ENCODE measurements around the gene TNK2.

The TNK2 gene

GRCh38 chr3:195889870-195890295, 18.5 kb downstream of the TNK2 start:
- in situ Hi-C loops (cut with HindIII; ENCODE audit: low pct_ligation_motif_present, low pct_unique_long_range_greater_than_20kb, low sequenced_read_pairs): no loop called here
- no peak for DNase-seq

DNA sequence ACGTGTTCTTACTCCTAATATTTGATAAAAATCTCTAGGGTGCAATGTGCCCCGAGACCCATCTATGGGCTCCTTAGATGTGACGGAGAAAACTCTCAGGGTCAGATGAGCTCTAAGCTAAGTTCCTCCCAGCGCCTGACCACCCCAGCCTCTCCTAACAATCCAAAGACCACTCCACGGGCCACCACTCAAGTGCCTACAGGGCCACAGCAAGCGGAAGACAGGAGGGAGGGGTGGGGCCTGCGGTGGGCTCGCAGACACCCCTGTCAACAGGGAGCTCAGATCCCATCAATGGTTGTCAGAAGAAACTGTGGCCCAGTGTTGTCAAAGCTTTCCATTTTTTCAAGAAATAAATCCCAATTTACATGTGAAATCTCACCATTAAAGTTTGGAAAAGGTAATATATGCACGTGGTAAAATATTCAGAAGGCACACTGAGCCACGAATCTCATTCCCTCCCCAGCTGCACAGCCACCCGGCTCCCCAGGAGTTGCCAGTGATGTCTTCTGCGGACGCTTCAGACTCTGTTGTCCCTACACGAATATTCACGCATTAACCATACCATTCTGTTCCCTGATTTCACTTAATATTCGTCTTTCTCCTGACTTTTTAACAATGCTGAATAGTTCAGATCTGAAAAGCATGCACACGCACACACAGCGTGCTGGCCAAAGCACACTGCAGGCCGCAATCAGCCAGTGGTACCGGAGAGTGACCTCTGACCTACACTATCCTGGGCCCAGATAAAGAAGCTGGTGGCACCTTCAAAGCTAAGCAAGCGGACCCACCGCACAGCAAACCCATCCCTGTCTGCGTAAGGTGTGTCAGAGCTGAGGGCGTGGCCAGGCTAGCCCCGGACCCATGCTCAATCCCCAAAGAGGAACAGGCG, 19.1 kb downstream of the TNK2 start:
- no peak for DNase-seq
- in situ Hi-C loops (cut with HindIII; ENCODE audit: low pct_ligation_motif_present, low pct_unique_long_range_greater_than_20kb, low sequenced_read_pairs): no loop called here

DNA sequence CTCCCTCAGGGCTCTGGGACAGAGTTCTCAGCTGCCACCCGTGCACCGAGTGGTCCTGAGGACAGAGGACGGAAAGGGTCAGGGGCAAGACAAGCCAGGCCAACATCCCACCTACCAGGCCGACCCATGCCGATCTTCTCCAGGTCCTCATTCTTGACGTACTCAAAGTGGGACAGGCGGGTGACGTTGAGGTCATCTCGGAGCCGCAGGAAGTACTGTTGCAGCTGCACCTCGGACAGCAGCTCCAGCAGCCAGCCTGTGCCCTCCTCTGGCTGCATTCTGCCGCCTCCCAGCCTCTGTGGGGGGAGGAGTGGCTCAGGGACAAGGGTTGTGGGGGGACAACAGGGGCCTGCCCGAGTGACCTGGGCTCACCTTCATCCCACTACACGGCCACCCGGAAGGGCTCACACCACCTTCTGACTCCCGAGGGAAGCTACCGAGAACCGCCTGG, 20.0 kb downstream of the TNK2 start:
- DNase-seq: no peak
- in situ Hi-C loops (cut with HindIII; ENCODE audit: low pct_ligation_motif_present, low pct_unique_long_range_greater_than_20kb, low sequenced_read_pairs): no loop called here

- DNase-seq: no peak
- in situ Hi-C loops (cut with HindIII; ENCODE audit: low pct_ligation_motif_present, low pct_unique_long_range_greater_than_20kb, low sequenced_read_pairs): no loop called here
Measured at GRCh38 chr3:195887670-195888069, 20.7 kb downstream of the TNK2 start.

DNA sequence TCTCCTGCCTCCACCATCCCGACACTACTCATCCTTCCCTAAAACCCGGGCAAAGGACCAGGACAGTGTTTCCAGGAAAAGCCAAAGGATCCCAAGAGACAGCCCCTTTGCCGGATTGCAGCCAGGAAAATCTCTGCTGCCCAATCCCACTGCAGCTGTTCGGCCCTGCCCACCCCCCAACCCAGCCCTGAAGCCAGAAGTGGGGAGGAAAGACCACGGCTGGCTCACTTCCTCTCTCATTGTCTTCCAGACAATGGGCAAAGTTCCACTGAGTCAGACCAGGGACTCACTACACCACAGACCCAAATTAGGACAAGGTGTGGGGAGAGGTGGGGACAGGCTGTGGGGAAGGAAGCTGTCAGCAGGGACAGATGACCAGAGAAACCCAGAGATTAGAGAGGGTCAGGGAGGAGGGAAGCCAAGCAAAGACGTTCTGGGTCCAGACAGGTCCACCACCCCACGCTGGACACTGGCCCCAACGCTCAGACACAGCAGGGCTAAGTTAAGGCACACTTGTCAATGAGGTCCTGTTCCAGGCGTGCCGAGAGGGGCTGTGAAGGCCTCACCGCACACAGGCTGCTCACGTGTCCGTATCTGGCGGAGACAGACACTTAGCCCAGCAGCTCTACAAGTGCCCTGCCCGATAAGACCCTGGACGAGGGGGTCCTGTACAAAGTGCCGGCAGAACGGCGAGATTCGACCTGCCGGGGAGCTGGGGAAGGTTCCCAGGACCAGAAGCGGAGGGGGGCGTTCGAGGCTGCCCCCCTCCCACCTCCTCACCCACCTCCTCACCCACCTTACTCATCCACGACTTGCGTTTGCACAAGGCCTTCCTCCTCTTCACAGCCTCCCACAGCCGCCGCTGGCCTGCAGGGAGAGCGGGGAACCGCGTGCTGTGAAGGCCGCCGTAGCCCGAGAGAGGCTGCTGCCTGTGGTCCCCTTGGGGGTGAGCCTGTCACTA, 21.9 kb downstream of the TNK2 start:
- DNase-seq: no peak
- in situ Hi-C loops (cut with HindIII; ENCODE audit: low pct_ligation_motif_present, low pct_unique_long_range_greater_than_20kb, low sequenced_read_pairs): no loop called here

GRCh38 chr3:195885036-195885891, 23.1 kb downstream of the TNK2 start:
- DNase-seq: no peak
- in situ Hi-C loops (cut with HindIII; ENCODE audit: low pct_ligation_motif_present, low pct_unique_long_range_greater_than_20kb, low sequenced_read_pairs): no loop called here

GRCh38 chr3:195884691-195885035, 23.7 kb downstream of the TNK2 start:
- no peak for DNase-seq

GRCh38 chr3:195883801-195884200, 24.6 kb downstream of the TNK2 start:
- in situ Hi-C loops (cut with HindIII; ENCODE audit: low pct_ligation_motif_present, low pct_unique_long_range_greater_than_20kb, low sequenced_read_pairs): no loop called here
- no peak for DNase-seq

More at GRCh38 chr3:195884691-195885035, 23.7 kb downstream of the TNK2 start:
- in situ Hi-C loops (cut with HindIII; ENCODE audit: low pct_ligation_motif_present, low pct_unique_long_range_greater_than_20kb, low sequenced_read_pairs): no loop called here

DNA sequence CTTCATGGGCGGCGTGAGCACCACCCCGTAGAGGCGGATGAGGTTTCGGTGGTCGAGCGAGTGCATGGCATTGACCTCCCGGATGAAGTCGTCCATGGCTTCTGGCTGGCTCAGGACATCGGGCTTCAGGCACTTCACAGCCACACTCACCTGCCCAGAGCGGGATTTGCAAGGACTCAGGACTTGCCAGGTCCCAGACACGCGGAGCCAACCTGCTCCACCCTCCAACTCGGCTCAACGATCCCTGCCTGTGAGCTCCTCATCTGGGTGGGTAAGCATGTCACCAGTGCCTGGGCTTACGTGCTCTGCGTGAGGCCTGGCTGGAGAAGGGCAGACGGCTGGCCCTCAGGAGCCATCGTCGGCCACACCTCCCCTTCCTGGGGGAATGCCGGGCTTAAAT, 25.2 kb downstream of the TNK2 start:
- in situ Hi-C loops (cut with HindIII; ENCODE audit: low pct_ligation_motif_present, low pct_unique_long_range_greater_than_20kb, low sequenced_read_pairs): no loop called here
- no peak for DNase-seq

DNA sequence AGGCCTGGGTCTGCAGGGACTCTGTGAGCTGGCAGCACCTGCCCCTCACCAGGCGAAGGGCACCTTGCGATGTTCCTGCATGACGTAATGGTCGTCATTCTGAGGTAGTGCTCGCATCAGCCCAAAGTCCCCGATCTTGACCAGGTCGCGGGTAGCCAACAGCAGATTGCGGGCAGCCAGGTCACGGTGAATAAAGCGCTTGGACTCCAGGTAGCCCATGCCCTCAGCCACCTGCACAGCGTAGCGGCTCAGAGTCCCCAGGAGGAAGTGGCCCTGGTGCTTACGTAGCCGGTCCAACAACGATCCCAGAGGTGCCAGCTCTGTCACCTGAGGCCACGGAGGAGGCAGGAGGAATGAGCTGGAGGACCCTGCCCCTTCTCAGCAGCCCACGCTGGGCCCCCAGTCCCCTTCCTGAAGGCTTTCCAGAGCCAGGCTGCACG, 26.3 kb downstream of the TNK2 start:
- in situ Hi-C loops (cut with HindIII; ENCODE audit: low pct_ligation_motif_present, low pct_unique_long_range_greater_than_20kb, low sequenced_read_pairs): no loop called here
- no peak for DNase-seq

GRCh38 chr3:195881276-195881988, 26.9 kb downstream of the TNK2 start:
- in situ Hi-C loops (cut with HindIII; ENCODE audit: low pct_ligation_motif_present, low pct_unique_long_range_greater_than_20kb, low sequenced_read_pairs): no loop called here
- DNase-seq: no peak

GRCh38 chr3:195880037-195880431, 28.3 kb downstream of the TNK2 start:
- DNase-seq: no peak
- in situ Hi-C loops (cut with HindIII; ENCODE audit: low pct_ligation_motif_present, low pct_unique_long_range_greater_than_20kb, low sequenced_read_pairs): no loop called here

DNA sequence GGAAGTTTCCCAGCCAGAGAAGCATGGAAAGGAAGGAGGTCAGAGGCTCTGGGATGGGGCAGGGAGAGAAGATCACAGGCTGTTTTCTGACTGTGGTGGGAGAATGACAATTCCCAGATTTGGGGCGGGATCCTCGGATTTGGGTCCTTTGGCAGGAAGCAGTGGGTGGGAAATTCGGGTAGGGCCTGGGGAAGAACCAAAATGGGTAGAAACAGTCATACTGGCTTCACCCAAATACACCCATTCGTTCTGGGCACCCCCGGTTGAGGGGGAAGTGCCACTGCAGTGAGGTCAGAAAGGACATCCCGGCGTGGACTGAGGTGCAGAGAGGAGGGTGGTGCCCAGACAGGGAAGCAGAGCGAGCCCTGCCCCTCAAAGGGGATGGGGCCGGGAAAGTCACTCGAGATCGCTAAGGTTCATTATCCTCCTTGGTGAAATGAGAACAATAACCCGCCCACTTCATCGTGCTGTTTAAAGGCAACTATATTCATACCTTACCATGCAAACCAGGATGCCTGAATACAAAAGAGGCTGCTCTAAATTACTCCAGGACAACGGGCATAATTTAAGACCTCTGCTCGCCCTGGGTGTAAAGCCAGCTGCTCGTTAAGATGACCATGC, 28.8 kb downstream of the TNK2 start:
- in situ Hi-C loops (cut with HindIII; ENCODE audit: low pct_ligation_motif_present, low pct_unique_long_range_greater_than_20kb, low sequenced_read_pairs): no loop called here
- no peak for DNase-seq

- DNase-seq: no peak
- in situ Hi-C loops (cut with HindIII; ENCODE audit: low pct_ligation_motif_present, low pct_unique_long_range_greater_than_20kb, low sequenced_read_pairs): no loop called here
Measured at GRCh38 chr3:195878424-195879274, 29.7 kb downstream of the TNK2 start.

DNA sequence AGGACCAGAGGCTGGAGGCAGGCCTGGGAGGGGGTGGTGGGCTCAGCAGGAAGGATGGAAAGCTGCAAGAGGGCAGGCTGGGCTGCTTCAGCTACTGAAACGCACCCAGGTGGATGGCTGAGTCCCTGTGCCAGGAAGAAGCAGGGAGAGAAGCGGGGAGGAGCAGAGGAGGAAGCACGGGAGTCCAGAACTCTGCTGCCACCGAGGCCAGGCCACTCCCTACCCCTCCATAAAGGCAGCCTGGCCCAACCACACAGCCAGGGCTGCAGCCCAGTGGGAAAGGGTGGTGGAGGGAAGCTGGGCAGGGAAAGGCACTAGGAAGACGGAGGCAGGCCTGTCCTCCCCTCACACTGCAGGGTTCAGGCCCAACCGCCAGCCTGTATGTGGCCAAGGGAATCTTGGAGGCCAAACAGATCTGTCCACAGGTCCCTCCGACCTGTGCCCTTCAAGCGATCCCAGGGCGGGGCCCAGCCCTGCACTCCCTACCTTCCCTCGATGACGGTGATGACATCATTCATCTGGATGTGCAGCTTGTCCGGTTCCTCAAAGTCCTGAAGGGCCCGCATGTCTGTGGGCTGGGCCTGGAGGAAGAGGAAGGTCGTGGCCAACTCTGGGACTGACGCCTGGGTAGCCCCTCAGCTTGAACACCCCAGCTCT, 30.5 kb downstream of the TNK2 start:
- no peak for DNase-seq
- in situ Hi-C loops (cut with HindIII; ENCODE audit: low pct_ligation_motif_present, low pct_unique_long_range_greater_than_20kb, low sequenced_read_pairs): no loop called here

GRCh38 chr3:195877136-195877715, 31.1 kb downstream of the TNK2 start:
- no peak for DNase-seq
- in situ Hi-C loops (cut with HindIII; ENCODE audit: low pct_ligation_motif_present, low pct_unique_long_range_greater_than_20kb, low sequenced_read_pairs): no loop called here
